Stimulated activated naive CD4-positive, alpha-beta T cell treated with Interleukin-2 at 50 U/mL for 16 hours (primary cell): ENCODE measurements around the gene ROM1.
"Not testable (repeated sequence)": the region's sequence is repeated elsewhere in the genome, so short reads cannot be mapped to it uniquely, and the experiment has no call there.

ENCODE experiments used
- DNase-seq: peaks from one replicate; lab custom pipeline; 2025; lab: John Stamatoyannopoulos, UW

The ROM1 gene

DNA sequence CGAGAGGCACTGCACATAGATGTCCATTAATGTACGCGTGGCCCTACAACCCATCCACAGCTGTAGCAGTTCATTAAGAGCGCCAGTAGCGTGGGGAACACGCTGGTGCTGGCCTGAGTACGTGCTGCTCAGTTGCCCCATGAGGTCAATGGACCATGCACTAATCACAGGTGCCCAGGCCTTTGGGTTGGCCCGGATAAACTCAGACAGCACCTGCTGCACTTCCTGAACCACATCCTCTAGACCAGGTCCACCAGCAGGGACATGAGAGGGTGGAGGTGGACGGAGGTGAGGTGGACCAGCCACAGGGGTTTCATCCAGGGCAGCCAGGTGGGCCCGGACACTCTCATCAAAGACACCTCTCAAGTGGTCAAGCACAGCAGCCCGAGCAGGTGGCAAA lies 36.4 kb downstream of the ROM1 start:
- no peak for DNase-seq

DNA sequence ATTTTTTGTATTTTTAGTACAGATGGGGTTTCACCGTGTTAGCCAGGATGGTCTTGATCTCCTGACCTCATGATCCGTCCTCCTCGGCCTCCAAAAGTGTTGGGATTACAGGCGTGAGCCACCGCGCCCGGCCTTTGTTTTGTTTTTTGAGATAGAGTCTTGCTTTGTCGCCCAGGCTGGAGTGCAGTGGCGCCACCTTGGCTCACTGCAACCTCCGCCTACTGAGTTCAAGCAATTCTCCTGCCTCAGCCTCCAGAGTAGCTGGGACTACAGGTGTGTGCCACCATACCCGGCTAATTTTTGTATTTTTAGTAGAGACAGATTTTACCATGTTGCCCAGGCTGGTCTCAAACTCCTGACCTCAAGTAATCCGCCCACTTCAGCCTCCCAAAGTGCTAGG lies 37.2 kb downstream of the ROM1 start:
- not testable (repeated sequence) for DNase-seq

DNA sequence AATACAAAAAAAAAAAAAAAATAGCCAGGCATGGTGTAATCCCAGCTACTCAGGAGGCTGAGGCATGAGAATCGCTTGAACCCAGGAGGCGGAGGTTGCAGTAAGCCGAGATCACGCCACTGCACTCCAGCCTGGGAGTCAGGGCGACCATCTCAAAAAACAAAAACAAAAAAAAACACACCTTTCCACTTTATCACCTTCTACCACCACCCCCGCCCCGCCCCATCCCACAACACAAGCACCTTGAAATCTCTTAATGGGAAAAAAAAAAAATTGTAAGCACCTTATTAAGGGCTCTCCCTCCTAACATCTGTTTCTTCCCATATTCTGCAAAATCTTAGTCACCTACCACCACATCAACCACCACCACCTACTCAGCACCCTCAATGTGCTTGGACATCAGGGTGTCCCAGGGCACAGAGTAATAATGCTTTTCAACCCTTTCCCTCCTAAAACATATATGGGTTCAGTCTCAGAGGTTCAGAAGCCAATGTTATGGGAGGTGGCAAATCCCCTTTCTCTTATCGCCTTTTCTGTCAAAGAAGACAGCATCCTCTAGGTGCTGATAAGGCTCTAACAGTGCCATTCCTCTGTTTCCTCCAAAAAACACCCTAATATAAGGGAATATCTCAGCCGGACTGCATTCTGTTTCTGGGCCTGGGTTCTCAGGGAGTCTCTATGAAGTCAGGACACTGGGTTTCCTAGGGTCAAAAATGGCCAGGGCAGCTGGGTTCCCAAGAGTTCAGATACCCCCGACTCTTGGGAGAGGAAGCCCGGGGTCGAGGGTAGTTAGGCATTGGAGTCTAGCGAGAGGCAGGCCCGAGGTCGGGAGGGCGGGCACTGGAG lies 39.3 kb downstream of the ROM1 start:
- DNase-seq, result no peak

DNA sequence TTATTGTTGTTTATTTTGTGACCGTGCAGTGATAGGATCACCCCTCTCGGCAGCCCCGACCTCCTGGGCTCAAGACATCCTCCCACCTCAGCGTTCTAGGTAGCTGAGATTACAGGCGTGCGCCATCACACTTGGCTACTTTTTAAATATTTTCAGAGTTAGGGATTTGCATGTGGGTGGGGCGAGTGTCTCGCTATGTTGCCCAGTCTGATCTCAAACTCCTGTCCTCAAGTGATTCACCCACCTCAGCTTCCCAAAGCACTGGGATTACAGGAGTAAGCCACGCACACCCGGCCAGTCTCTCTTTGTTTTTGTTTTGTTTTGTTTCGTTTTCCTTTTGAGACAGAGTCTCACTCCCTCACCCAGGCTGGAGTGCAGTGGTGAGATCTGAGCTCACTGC lies 41.2 kb downstream of the ROM1 start:
- no peak for DNase-seq

DNA sequence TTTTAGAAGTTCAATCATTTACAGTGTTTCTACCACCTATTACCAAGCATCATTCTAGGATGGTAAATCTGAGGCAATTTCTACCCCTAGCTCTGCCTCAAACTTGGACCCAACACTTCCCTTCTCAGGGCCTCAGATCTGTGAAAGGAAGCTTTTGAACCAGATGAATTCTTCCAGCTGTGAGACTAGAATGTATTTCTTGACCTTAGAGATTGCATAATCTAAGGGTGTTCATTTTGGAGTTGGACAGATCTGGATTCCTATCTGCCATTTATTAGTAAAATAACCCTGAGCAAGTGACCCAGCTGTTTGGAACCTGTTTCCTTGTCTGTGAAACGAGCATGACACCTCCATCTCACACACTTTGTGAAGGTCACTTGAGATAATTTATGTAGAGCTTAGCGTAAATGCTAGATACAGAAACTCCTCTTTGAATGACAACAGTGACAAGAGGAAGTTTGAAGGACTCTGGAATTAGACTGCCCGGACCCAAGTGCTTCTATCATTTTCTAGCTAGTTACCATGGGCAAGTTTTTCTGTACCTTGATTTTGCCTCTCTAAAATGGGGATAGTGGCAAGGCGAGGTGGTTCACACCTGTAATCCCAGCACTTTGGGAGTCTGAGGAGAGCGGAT lies 43.9 kb downstream of the ROM1 start:
- DNase-seq, result no peak

DNA sequence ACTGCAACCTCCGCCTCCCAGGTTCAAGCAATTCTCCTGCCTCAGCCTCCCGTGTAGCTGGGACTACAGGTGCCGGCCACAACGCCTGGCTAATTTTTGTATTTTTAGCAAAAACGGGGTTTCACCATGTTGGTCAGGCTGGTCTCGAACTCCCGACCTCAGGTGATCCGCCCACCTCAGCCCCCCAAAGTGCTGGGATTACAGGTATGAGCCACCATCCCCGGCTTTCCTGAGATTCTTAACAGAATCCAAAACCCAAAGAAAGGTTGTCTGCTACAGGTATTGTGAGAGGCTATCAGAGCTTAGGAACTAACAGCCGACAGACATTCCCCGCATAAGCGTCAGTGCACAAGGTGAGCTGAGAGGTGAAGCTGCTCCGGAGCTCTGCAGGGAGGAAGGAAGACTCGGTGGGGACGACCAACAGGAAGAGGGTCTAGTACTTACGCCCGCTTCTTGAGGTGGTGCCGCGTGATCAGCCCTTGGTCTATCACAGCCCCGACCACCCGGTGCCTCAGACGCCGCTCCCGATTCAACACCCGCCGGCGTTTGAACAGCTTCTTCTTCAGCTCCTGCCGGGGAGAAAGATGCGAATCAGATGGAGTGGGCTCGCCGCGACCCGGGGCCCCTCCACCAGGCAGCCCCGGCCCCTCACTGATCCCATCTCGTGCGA lies 51.5 kb downstream of the ROM1 start:
- DNase-seq, result peak; percentile 57
